H1 (cell line): Measurements from ENCODE around the gene TNS3. TPM values are rescaled to one million over a fixed set of nuclear protein-coding genes. Genes with fewer than 3 reads are reported as not detected.

Experiments used
- BRCA1 ChIP-seq: IDR thresholded peaks from 2 replicates; pipeline ENCODE4 v1.6.1; 2012; ENCODE audit warnings: low read depth, low read length, improper control_type of control experiment
- CHD2 ChIP-seq: IDR thresholded peaks from 2 replicates; pipeline ENCODE4 v1.6.1; 2012; ENCODE audit warnings: low read length, improper control_type of control experiment
- RAD21 ChIP-seq, 2 experiments: IDR thresholded peaks in 1 of 2; conservative IDR thresholded peaks in 1 of 2; 2 replicates each; pipeline ENCODE4 v1.6.1; 2011; ENCODE audit warnings: low read depth in 2 of 2, low read length in 2 of 2, improper control_type of control experiment in 1 of 2, inconsistent platforms in 1 of 2, mild to moderate bottlenecking in 1 of 2, moderate library complexity in 1 of 2
- SP2 ChIP-seq: IDR thresholded peaks from 2 replicates; pipeline ENCODE4 v1.6.1; 2012; ENCODE audit warnings: mild to moderate bottlenecking, low read length, inconsistent platforms
- polyA plus RNA-seq, 7 experiments: library from polyadenylated mRNA; depleted of rRNA in 3 of 7; stranded (reverse) in 5 of 7; unstranded in 2 of 7; fragments of >200 nt in 5 of 7; fragments of 200-250 nt in 2 of 7; gene quantifications; 1 replicate in 5 of 7; 2 replicates in 1 of 7; 4 replicates in 1 of 7; pipeline versions ENCODE4 v1.2.1 to v1.2.3, GENCODE V29; 2011 to 2013; ENCODE audit warnings: missing spikeins in 2 of 7, mixed read lengths in 2 of 7
- total RNA-seq: library from RNA; stranded (reverse); fragmentation: NEBNext Ultra II Directional; extraction: Animal tissue kit (Norgen Biotek cat#: 25700); gene quantifications from 2 replicates; pipeline ENCODE4 v1.2.1, GENCODE V29; 2021
- TF ChIP-seq, protein P1 (sequence below): IDR thresholded peaks from 2 replicates; pipeline ENCODE4 v1.6.1; 2012; ENCODE audit warnings: inconsistent platforms
- TF ChIP-seq, protein P2 (sequence below): IDR thresholded peaks from 2 replicates; pipeline ENCODE4 v1.6.1; 2011; ENCODE audit warnings: low read length, improper control_type of control experiment
- TF ChIP-seq, protein P3 (sequence below): IDR thresholded peaks from 2 replicates; pipeline ENCODE4 v1.6.1; 2012; ENCODE audit warnings: inconsistent platforms

The TNS3 gene
- total and polyA plus RNA-seq, 2 of the 8 experiments (the other 6 are each of a cell fraction or from before 2014, with no cell fraction given) = 11.9 to 24.2 TPM

DNA sequence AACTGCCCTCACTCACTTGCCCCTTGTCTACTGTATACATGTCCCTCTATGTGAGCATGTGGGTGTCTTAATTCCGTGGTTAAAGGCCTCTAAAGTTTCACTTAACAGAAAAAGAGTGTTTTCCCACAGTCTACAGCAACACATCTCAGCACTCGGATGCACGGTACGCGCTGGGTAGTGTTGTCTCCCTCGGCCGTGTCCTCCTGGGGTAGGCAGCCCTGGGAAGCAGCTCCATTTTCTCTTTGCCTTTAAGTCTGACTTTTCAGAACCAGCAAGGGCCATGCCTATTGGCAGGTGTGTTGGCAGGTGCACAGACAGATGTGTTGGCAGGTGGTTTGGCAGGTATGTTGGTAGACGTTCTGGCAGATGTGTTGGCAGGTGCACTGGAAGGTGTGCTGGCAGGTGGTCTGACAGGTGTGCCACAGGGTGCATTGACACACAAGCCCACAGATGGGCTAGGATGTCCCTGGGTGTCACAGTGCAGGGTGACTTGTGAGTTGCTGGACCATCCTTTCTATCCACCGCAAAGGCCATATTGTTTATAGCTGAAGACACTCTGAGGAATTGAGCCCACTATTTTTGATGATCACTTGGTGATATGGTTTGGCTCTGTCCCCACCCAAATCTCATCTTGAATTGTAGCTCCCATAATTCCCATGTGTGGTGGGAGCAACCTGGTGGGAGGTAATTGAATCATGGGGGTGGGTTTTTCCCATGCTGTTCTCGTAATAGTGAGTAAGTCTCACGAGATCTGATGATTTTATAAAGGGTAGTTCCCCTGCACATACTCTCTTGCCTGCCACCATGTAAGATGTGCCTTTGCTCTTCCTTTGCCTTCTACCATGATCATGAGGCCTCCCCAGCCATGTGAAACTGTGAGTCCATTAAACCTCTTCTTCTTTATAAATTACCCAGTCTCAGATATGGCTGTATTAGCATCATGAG lies 296.9 kb downstream of the TNS3 start (continued):
- TF ChIP-seq, protein P1, sequence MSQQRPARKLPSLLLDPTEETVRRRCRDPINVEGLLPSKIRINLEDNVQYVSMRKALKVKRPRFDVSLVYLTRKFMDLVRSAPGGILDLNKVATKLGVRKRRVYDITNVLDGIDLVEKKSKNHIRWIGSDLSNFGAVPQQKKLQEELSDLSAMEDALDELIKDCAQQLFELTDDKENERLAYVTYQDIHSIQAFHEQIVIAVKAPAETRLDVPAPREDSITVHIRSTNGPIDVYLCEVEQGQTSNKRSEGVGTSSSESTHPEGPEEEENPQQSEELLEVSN = no peak
- TF ChIP-seq RAD21 (IDR thresholded peaks at IDR 0.05 in 1 of 2, conservative IDR thresholded peaks at IDR 0.05 in 1 of 2; ENCODE audit: low read depth in 2 of 2, low read length in 2 of 2) = no peak
- no peak for TF ChIP-seq SP2
- TF ChIP-seq CHD2 = no peak
- TF ChIP-seq, protein P2, sequence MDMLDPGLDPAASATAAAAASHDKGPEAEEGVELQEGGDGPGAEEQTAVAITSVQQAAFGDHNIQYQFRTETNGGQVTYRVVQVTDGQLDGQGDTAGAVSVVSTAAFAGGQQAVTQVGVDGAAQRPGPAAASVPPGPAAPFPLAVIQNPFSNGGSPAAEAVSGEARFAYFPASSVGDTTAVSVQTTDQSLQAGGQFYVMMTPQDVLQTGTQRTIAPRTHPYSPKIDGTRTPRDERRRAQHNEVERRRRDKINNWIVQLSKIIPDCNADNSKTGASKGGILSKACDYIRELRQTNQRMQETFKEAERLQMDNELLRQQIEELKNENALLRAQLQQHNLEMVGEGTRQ = no peak
- TF ChIP-seq, protein P3, sequence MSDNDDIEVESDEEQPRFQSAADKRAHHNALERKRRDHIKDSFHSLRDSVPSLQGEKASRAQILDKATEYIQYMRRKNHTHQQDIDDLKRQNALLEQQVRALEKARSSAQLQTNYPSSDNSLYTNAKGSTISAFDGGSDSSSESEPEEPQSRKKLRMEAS = no peak
- TF ChIP-seq BRCA1 = no peak
